ENCODE data around the gene PRLR. TPM values are rescaled to one million over a fixed set of nuclear protein-coding genes. Genes with fewer than 3 reads are reported as not detected.

The PRLR gene
- total RNA-seq, 1 experiment from 2014 or later: 2.5 TPM

DNA sequence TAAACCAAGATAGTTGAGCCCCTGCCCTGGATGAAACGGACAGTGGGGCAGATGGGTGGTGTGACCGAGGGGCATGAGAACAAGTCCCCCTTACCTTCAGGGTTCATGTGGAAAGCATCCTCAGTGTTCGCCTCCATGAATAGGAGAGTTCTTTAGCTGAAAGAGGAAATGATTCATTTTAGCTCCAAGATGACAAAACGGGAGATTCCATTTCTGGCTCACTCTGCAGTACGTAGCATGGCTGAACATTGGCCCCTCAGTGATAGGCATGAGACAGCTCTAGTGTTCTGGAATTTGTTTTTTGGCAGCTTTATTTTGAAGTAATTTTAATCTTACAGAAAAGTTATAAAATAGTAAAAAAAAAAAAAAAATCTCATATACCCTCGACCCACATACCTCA, 112.3 kb downstream of the PRLR start:
- Histone ChIP-seq H2BK20ac (ENCODE audit: low read depth, low read length, poor library complexity, severe bottlenecking) (no peak overlapping the region), H3K4me1 (ENCODE audit: insufficient read depth, low read length) (no peaks in the 10 kb centered on the region), H4K5ac (ENCODE audit: insufficient read length, low read depth, low read length) (no peak overlapping the region), H2BK12ac (ENCODE audit: insufficient read length, low read depth, low read length) (no peak overlapping the region), H2AFZ (ENCODE audit: low read length) (no peak overlapping the region), H3K27ac (ENCODE audit: insufficient read length, low read depth, low read length) (no peak overlapping the region), H2AK5ac (ENCODE audit: insufficient read length, low read length) (no peak overlapping the region), H3K18ac (ENCODE audit: insufficient read length, low read depth, low read length) (no peak overlapping the region), H3K4ac (ENCODE audit: low read depth, low read length) (no peak overlapping the region), H4K8ac (replicated peaks; ENCODE audit: insufficient read length, low read depth, low read length) (no peak overlapping the region), H3K23ac (ENCODE audit: insufficient read length, low read depth, low read length) (no peak overlapping the region), H2BK120ac (ENCODE audit: low read depth, low read length, poor library complexity, severe bottlenecking) (no peak overlapping the region), H3K9me3 (ENCODE audit: control insufficient read depth, low read depth, low read length) (no peaks in the 10 kb centered on the region), H3K79me1 (ENCODE audit: insufficient read depth, low read depth, low read length, poor library complexity, severe bottlenecking) (no peaks in the 10 kb centered on the region), H3K27me3 (ENCODE audit: insufficient read depth, low read length) (no peaks in the 10 kb centered on the region), H2BK15ac (ENCODE audit: low read depth, low read length) (no peak overlapping the region), H3K14ac (ENCODE audit: insufficient read depth, low read length) (no peak overlapping the region), H3T11ph (ENCODE audit: low read length) (no peak overlapping the region), H3K79me2 (ENCODE audit: insufficient read depth, low read length) (no peaks in the 10 kb centered on the region), H4K20me1 (ENCODE audit: control insufficient read depth, insufficient read depth, insufficient read length) (no peaks in the 10 kb centered on the region), H3K9ac (ENCODE audit: extremely low read depth, insufficient read length, low read length) (no peak overlapping the region), H4K91ac (ENCODE audit: insufficient read length, low read depth, low read length) (no peak overlapping the region), H3K56ac (ENCODE audit: insufficient read length, low read depth, low read length) (no peak overlapping the region), H3K23me2 (ENCODE audit: insufficient read length, low read depth, low read length, poor library complexity, severe bottlenecking) (no peaks in the 10 kb centered on the region), H3K4me2 (ENCODE audit: insufficient read depth, insufficient read length, low read length) (no peak overlapping the region), H2BK5ac (ENCODE audit: insufficient read length, low read length) (no peak overlapping the region)
- WGBS (ENCODE audit: extremely low coverage, insufficient read length, low lambda C conversion rate): no CpG with 5 or more reads among the region's 6 CpGs
- H3K27ac Mint-ChIP-seq: no peak overlapping the region
- no peak for DNase-seq
- TF ChIP-seq, protein P1, sequence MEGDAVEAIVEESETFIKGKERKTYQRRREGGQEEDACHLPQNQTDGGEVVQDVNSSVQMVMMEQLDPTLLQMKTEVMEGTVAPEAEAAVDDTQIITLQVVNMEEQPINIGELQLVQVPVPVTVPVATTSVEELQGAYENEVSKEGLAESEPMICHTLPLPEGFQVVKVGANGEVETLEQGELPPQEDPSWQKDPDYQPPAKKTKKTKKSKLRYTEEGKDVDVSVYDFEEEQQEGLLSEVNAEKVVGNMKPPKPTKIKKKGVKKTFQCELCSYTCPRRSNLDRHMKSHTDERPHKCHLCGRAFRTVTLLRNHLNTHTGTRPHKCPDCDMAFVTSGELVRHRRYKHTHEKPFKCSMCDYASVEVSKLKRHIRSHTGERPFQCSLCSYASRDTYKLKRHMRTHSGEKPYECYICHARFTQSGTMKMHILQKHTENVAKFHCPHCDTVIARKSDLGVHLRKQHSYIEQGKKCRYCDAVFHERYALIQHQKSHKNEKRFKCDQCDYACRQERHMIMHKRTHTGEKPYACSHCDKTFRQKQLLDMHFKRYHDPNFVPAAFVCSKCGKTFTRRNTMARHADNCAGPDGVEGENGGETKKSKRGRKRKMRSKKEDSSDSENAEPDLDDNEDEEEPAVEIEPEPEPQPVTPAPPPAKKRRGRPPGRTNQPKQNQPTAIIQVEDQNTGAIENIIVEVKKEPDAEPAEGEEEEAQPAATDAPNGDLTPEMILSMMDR (conservative IDR thresholded peaks at IDR 0.05): no peak
- no peaks in the 10 kb centered on the region for H3K4me1 Mint-ChIP-seq
- H3K27me3 Mint-ChIP-seq (ENCODE audit: low read depth): peaks cover 3% of the 10 kb centered on the region; the same call in 1 of the 2 replicates
- peaks cover 0 to 3% (median 0%) of the 10 kb centered on the region in 3 experiments; a peak in 2 of 7 replicates for H3K36me3 Mint-ChIP-seq (ENCODE audit: insufficient read depth in 1 of 3, low read depth in 3 of 3)
- no peaks in the 10 kb centered on the region; a peak in 2 of 5 replicates for H3K9me3 Mint-ChIP-seq
- no peak overlapping the region for H3K4me3 Mint-ChIP-seq
